ENCODE measurements around the gene SLC23A3. TPM values are rescaled to one million over a fixed set of nuclear protein-coding genes. Genes with fewer than 3 reads are reported as not detected.

SLC23A3 gene, protein sequence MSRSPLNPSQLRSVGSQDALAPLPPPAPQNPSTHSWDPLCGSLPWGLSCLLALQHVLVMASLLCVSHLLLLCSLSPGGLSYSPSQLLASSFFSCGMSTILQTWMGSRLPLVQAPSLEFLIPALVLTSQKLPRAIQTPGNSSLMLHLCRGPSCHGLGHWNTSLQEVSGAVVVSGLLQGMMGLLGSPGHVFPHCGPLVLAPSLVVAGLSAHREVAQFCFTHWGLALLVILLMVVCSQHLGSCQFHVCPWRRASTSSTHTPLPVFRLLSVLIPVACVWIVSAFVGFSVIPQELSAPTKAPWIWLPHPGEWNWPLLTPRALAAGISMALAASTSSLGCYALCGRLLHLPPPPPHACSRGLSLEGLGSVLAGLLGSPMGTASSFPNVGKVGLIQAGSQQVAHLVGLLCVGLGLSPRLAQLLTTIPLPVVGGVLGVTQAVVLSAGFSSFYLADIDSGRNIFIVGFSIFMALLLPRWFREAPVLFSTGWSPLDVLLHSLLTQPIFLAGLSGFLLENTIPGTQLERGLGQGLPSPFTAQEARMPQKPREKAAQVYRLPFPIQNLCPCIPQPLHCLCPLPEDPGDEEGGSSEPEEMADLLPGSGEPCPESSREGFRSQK
- under 1 TPM; 0.47 to 0.50 TPM for total RNA-seq
- long read RNA-seq: 0 reads

- no peak for DNase-seq
- ATAC-seq: no peak
- intact Hi-C loops (cut with DNase I): no loop called here
These were observed at the start of gene SLC23A3 for GRCh38 chr2:219169930-219170654. Gene SLC23A3 (minus strand): TSS chr2:219170029. CDS start chr2:219169984, 45 bp downstream.

DNA sequence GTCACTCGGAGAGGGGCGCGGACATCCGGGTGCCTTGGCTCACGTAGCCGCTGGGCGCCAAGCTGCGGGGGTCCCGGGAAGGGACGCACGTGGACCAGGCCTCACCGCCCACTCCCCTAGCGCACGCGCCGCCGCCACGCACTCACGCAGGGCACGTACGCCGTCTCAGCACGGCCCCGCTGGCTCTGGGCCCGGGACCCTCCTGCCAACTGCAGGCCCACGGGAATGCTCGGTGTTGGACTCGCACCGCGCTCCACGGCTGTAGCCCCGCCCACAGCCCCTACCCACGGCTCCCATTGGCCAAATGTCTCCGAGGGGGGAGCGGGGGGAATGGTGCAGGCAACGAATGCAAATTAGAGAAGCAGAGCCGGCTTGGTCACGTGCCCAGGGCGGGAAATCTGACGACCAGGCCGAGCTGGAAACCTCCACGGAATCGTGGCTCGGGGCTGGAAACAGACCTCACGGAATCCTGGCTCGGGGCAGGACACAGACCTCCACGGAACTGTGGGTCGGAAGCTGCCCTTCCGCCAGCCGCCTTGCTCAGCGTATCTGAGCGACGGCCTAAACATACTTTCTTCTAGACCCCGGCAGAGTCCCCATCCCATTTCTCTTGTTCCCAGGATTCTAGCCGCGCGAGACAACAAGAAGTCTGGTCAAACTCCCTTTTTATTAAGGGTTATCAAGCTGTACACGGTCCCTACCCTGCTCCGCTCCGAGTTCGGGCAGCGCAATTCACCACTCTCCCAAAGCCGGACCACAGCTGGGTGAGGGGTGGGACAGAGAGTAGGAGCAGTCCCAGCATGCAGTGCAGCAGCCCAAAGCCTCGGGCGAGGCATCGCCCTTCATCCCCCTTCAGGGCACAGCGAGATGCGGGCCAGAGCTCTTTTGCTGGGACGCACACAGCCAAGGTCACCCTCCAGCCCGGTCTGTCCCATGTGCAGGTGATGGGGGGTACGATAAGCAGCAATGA lies 49.2 kb upstream of the SLC23A3 start, which contains the start of gene ABCB6:
Gene ABCB6, minus strand, starts transcription at position 227 of the 970 bp plus-strand sequence. CDS start 285 bp downstream, outside the sequence.
- ATAC-seq (peak; percentile 91), DNase-seq (peak; percentile 99)
- intact Hi-C loops (cut with DNase I): loop anchor here (5.0 kb wide), 1 partner anchor 42 kb away; the partner anchor contains the start of genes CNPPD1 (in 2 of the 2) and RETREG2 (in 2 of the 2)

DNA sequence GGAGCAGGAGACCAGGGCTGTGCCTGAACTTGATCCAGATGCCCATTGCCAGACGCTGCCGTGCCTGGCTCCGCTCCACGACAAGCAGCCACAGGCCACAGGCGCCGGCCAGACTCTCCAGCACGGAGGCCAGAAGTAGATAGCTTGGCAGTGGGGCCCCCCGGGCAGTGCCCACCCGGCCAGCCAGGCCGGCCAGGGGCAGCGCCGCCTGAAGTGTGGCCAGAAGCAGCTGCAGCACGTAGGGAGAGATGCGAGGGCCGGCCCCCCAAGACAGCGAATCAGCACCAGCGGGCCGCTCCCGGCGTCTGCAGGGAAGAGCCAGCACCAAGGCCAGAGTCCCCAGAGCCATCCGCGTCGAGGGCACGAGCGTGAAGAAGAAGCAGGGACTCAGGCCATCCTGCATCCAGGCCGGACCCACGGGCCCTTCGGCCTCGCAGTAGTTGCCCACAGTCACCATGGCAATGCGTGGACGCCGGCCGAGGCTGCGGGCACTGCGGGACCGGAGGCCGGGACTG lies 48.4 kb upstream of the SLC23A3 start:
- intact Hi-C loops (cut with DNase I): loop anchor here (5.0 kb wide), 1 partner anchor 41 kb away; the partner anchor contains the start of genes CNPPD1 (in 2 of the 2) and RETREG2 (in 2 of the 2)
- peak; percentile 60 to 69 for ATAC-seq

GRCh38 chr2:219216535-219216915 lies 46.7 kb upstream of the SLC23A3 start:
- ATAC-seq (no peak), DNase-seq (no peak)
- intact Hi-C loops (cut with DNase I): loop anchor here (5.0 kb wide), 1 partner anchor 39 kb away; the partner anchor contains the start of genes CNPPD1 (in 2 of the 2) and RETREG2 (in 2 of the 2)

More for the DNA sequence above, 48.4 kb upstream of the SLC23A3 start:
- DNase-seq: peak; percentile 77

- ATAC-seq (no peak), DNase-seq (no peak)
- intact Hi-C loops (cut with DNase I): loop anchor here (5.0 kb wide), 1 partner anchor 39 kb away; the partner anchor contains the start of genes CNPPD1 (in 2 of the 2) and RETREG2 (in 2 of the 2)
These were observed 46.2 kb upstream of the SLC23A3 start for GRCh38 chr2:219215871-219216534.

GRCh38 chr2:219214786-219215185 lies 45.0 kb upstream of the SLC23A3 start:
- no peak for ATAC-seq
- no peak for DNase-seq
- intact Hi-C loops (cut with DNase I): loop anchor here (5.0 kb wide), 1 partner anchor 37 kb away; the partner anchor contains the start of genes CNPPD1 (in 2 of the 2) and RETREG2 (in 2 of the 2)

GRCh38 chr2:219214141-219214540 lies 44.3 kb upstream of the SLC23A3 start:
- intact Hi-C loops (cut with DNase I): no loop called here
- DNase-seq (no peak), ATAC-seq (no peak)

DNA sequence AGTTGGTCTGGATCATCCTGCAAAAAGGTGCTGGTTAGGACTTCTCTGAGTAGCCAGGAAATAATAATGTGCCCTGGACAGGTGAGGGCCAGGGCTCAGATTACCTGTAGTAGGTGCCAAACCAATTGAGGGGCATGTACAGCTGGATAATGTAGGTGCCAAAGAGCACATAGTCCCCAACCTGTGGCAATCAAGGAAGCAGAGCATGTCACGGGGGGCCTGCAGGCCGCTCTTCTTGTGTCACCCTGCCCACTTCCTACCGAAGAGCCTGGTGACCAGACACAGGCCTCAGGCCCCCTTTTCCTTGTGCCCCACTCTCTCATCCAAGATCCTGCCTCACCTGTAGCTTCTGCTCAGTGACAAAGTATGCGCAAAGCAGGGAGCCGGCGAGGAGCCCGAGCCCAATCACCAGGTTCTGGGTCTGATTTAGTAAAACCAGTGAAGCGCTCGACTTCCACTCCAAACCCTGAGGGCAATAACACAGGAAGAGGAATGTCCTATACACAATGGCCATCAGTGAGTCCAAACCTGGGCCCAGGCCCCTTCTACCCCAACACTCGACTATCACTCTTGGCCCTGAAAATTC lies 43.8 kb upstream of the SLC23A3 start:
- DNase-seq (no peak), ATAC-seq (no peak)
- intact Hi-C loops (cut with DNase I): no loop called here

GRCh38 chr2:219213026-219213415 lies 43.2 kb upstream of the SLC23A3 start:
- DNase-seq (no peak), ATAC-seq (no peak)
- intact Hi-C loops (cut with DNase I): no loop called here

DNA sequence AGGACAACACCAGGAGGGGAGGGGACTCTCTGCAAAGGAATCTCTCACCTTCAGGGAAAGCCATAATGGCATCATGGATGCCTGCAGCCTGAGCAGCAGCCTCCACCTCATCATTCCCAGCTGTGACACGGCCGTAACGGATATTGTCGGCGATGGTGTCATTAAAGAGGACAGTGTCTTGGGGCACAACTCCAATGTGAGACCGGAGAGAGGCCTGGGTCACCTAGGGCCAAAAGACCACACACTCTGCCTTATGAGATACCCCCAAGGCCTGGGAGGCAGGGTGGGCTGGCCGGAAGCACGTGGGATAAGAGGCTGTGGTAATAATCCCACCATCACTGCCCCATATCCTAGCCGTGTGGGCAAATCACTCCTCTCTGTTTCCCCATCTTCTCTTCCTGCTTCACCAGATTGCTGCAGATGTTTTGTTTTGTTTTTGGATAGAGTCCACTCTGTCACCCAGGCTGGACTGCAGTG lies 41.1 kb upstream of the SLC23A3 start:
- DNase-seq (no peak), ATAC-seq (no peak)
- intact Hi-C loops (cut with DNase I): no loop called here

DNA sequence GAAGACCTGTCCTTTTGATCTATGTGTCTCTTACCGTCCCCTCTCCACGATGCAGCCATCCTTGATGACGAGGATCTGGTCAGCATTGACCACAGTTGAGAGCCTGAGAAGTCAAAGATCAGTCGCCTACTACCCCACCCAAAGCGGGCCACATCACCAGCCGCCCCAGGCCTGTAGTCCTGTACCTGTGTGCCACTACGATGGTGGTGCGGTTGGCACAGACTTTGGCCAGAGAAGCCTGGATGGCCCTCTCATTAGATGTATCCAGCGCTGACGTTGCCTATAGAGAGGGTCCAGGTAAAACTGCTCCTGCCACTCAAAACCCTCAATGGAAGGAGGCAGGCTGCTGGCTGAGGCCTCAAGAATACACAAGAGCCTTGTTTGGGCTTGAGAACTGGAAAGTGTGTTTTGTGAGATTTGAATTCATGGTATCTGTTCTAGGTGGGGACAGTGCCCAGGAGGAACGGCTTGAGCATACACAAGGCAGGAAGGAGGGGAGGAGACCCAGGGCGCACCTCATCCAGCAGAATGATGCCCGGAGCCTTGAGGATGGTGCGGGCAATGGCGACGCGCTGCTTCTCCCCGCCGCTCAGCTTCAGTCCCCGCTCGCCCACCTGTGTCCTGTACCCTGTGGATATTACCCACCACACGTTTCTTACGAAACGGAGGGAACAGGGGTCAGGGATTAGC lies 40.5 kb upstream of the SLC23A3 start:
- no peak for ATAC-seq
- intact Hi-C loops (cut with DNase I): no loop called here
- DNase-seq: no peak

GRCh38 chr2:219209236-219210195 lies 39.7 kb upstream of the SLC23A3 start:
- intact Hi-C loops (cut with DNase I): no loop called here
- DNase-seq (no peak), ATAC-seq (no peak)

GRCh38 chr2:219207884-219208740 lies 38.3 kb upstream of the SLC23A3 start:
- DNase-seq: no peak
- intact Hi-C loops (cut with DNase I): no loop called here

DNA sequence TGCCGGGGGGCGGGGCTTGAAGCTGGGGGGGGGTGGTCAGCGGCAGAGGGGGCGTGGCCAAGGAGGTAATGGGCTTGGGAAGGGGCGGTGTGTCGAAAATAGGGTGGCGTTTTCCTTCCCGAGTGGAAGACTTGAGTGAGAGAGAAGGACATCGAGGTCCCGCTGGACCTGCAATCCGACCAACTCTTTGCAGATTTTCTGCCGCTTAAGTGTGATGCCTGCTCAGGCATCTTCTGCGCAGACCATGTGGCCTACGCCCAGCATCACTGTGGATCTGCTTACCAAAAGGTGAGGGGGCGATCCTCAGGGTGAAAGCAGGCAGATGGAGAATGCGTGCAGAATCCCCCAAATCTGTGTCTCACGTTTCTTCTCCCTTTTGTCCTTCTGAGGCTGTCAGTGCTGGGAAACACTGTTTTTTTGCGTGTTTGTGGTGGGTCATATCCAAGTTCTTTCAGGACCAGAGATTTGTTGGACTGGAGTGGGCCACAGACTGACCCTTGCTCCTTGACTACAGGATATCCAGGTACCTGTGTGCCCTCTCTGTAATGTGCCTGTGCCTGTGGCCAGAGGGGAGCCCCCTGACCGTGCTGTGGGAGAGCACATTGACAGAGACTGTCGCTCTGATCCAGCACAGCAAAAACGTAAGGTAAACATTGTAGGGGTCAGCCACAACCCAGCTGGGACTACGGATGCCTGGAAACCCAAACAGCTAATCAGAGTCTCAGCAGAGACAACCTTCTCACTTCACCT lies 37.5 kb upstream of the SLC23A3 start:
- intact Hi-C loops (cut with DNase I): no loop called here
- DNase-seq: no peak
- ATAC-seq: no peak

More at GRCh38 chr2:219207884-219208740, 38.3 kb upstream of the SLC23A3 start:
- no peak for ATAC-seq
